ENCODE measurements around the gene UBE2O. TPM values are rescaled to one million over a fixed set of nuclear protein-coding genes. Genes with fewer than 3 reads are reported as not detected.

UBE2O gene
- total RNA-seq, 4 donors from 2014 or later: 20.3 to 52.0 (median 26.0) TPM

GRCh38 chr17:76384987-76385891 lies 67.7 kb downstream of the UBE2O start:
- intact Hi-C loops (cut with DNase I; ENCODE audit: low total_unique reads): no loop called here
- peak overlapping the region; percentile 24 for H3K4me3 ChIP-seq (ENCODE audit: low read depth, poor library complexity, severe bottlenecking)
- DNase-seq (ENCODE audit: low spot score in 2 of 2): peak in 1 of 2 donors; percentile 93
- no peak for TF ChIP-seq POLR2A (IDR thresholded peaks at IDR 0.05)
- TF ChIP-seq CTCF (IDR thresholded peaks at IDR 0.05): no peak
- 1% methylated on average over 47 to 58 of the region's 74 CpGs for WGBS, 2 donors

GRCh38 chr17:76384222-76384986 lies 68.5 kb downstream of the UBE2O start, which contains the start of gene SPHK1:
TSS of gene SPHK1 (plus strand) at chr17:76384609. CDS start at chr17:76385645, 1,036 bp downstream.
- DNase-seq (ENCODE audit: low spot score in 2 of 2): peak; percentile 41 to 93
- intact Hi-C loops (cut with DNase I; ENCODE audit: low total_unique reads): no loop called here
- WGBS, 2 donors: 0 to 1% methylated on average over 22 to 37 of the region's 118 CpGs

DNA sequence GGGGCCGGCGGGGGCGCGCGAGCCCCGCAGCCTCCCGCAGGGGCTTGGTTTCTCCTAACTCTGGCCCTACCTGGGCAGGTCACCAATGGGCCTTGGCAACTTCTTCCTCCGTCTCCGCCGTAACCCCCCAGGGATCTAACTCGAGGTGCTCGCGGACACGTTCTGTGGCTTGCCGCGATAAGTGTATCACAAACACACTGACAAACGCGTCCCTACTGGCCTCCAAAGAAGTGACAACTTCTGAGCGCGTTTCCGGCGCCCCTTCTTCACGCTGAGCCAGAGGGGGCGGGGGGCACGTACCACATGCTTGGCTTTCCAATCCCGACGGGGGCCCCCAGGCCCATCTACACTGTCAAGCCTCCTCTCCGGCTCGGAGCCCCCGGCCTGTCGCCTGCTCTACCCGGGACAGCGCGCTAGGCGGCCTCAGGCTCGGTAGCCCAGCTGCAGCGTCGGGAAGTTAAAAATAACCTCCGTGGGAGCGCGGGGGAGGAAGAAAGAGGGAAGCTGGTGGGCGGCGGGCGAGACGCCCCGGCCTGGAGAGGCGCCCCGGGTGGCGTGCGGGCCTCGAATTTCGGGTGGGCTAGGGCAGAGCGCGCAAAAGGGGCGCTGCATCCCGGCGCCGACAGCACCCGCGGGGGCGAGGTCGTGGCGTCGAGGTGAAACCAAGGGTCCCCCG lies 69.3 kb downstream of the UBE2O start:
- 0% methylated on average over 53 of the region's 65 CpGs for WGBS, 2 donors
- TF ChIP-seq CTCF (IDR thresholded peaks at IDR 0.05) (peak in 1 of 3 donors; percentile 8), POLR2A (IDR thresholded peaks at IDR 0.05) (no peak)
- DNase-seq (ENCODE audit: low spot score in 2 of 2): peak in 1 of 2 donors; percentile 89
- H3K4me3 ChIP-seq (ENCODE audit: low read depth, poor library complexity, severe bottlenecking): peak overlapping the region; percentile 36
- intact Hi-C loops (cut with DNase I; ENCODE audit: low total_unique reads): no loop called here

More at GRCh38 chr17:76384222-76384986, 68.5 kb downstream of the UBE2O start, which contains the start of gene SPHK1:
- no peak for TF ChIP-seq CTCF (IDR thresholded peaks at IDR 0.05)
- peak within 1 kb of the TSS; percentile 36 for H3K4me3 ChIP-seq (ENCODE audit: low read depth, poor library complexity, severe bottlenecking)

DNA sequence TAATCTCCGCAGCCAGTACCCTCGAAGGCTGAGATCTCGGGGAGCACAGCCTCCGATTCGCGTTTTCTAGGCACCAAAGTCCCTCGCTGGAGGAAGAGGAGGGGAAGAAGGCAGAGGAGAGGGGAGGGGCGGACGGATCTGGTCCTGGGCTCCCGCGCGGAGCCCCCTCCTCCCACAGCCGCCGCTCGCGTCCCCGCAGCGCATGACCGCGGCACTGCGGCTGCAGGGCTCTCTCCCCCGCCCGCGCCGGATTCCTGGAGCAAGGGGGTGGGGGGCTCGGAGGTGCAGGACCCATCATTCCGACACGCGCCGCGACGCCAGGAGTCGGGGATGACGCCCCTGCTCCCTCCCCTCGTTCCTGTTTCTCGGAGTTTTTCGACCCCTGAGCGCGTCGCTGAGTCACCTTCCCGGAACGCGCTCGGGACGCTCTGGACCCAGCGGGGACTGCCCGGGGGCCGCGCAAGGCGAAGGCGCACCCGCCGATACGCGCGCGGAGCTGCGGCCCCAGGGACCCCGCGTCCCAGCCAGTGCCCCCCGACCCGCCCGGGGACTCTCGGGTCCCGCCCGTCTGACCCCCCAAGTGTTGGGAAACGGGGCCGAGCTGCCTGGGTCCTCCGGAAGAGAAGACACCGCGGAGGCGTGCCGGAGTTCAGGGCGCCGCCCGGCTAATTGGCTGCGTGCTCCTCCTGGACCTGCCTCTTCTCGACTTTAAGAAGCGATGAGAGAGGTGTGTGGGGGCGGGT lies 70.0 kb downstream of the UBE2O start:
- intact Hi-C loops (cut with DNase I; ENCODE audit: low total_unique reads): no loop called here
- peak; percentile 47 to 93 for DNase-seq (ENCODE audit: low spot score in 2 of 2)
- WGBS, 2 donors: 1 to 3% methylated on average over 27 to 31 of the region's 80 CpGs
- peak overlapping the region; percentile 36 for H3K4me3 ChIP-seq (ENCODE audit: low read depth, poor library complexity, severe bottlenecking)
- peak in 1 of 3 donors; percentile 6 for TF ChIP-seq CTCF (IDR thresholded peaks at IDR 0.05)
- no peak for TF ChIP-seq POLR2A (IDR thresholded peaks at IDR 0.05)

- WGBS, 2 donors: 28 to 29% methylated on average over 20 to 21 of the region's 21 CpGs
- intact Hi-C loops (cut with DNase I; ENCODE audit: low total_unique reads): no loop called here
- DNase-seq (ENCODE audit: low spot score in 2 of 2): no peak
These were observed 70.6 kb downstream of the UBE2O start for GRCh38 chr17:76382351-76382802.

More at GRCh38 chr17:76382351-76382802, 70.6 kb downstream of the UBE2O start:
- TF ChIP-seq CTCF (IDR thresholded peaks at IDR 0.05): no peak
- no peak for TF ChIP-seq POLR2A (IDR thresholded peaks at IDR 0.05)
- peak overlapping the region; percentile 36 for H3K4me3 ChIP-seq (ENCODE audit: low read depth, poor library complexity, severe bottlenecking)

Measured in lower leg skin (tissue), 4 donors.